ENCODE data around the gene INPP5A.
"Not testable (repeated sequence)": the region's sequence is repeated elsewhere in the genome, so short reads cannot be mapped to it uniquely, and the experiment has no call there.

Gene INPP5A

DNA sequence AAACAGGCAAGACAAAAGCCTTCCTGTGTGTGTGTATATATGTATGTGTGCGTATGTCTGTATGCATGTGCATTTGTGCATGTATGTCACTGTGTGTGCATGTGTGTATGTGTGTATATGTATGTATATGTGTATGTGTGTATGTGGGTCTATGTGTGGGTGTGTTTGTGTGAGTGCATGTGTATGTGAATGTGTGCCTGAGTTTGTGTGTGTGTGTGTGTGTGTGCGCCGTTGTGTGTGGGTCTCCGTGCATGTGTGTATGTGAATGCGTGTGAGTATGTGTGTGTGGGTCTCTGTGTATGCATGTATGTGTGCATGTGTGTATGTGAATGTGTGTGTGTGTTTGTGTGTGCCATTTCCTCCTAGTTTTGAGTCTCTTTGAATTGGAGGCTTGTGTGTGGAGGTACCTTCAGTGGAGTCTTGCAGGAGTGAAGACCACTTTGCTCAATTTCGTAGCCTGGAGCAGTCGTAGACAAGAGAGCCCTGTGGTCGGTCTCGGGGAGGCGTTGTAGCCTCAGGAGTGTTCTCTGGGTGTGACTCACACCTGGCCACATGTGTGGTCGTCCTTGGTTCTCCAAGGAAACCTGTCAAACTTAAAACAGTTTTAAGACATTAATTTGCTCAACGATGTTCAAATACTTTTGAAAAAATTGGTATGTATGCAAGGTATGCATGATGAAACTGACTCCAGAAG, 28.1 kb downstream of the INPP5A start:
- no peak for DNase-seq

DNA sequence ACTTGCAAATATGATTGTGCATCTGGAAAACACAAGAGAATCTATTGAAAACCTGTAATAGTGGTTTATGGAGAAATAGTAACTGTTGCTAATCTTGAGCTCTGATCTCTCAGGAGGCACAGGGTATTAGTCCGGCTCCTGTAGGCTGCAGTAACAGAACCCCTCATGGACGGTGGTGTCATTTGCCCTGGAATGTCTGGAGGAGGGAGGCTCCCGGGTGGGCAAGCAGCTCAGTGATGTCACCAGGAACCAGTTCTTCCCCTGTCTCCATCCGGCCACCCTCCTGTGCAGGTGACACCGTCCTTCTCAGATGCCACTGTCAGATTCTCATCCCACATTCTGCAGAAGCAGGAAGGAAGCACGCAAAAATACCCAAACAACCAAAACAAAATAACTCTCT, 29.3 kb downstream of the INPP5A start:
- no peak for DNase-seq

DNA sequence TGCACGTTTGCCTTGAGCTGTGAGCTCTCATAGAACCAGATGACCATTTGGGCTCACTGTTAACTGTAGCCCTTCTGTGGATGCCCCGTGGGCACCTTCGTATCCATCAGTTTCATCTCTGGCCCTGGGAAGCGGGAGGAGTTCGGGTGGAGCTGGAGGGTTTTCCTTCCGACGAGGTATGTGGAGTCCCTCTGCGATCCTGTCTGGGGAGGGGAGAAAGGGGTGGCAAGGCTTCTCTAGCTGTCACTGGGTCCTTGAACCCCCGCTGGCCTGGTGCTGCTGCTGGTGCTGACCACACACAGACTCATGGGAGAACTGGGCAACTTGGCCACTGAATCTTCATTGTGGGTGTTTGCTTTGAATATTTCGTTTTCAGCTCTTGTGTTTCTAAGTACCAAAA, 32.7 kb downstream of the INPP5A start:
- no peak for DNase-seq

DNA sequence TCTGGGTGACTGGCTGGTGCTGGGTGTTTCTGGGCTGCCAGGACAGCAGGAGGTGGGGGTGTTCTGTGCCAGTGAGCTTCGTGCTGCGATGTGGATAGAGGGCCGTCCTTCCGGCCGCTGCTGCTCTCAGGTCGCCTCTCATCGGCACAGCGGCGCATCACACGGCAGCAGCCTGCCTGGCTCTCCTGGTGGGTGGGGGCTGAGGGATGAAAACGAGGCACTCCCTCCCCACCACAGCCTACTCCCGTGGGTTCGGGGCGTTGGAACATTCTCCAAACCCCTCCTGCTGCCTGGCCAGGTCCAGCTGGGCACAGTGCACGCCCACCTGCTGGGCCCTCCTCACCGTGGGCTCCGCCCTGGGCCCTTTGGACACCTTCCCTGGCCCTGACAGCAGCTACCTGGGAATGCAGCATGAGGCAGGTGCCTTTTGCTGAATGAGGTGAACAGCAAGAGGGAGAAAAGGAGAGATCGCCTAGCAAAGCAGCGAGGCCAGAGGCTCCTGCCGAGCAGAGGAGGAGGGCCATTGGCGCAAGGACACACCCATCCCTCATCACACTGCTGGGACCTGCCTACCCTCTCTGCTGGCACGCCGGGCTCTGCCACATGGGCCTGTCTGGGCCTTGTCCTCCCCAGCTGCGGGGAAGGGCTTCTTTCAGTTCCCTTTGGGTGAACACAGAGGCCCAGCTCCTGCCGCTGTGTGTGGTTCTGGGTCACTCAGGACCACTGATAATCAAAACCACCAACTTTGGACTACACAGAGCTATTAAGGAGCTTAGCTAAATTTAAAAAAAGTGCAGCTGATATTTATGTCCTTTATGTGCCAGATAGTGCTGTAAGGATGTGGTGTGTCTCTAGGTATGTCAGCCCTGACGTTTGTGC, 33.4 kb downstream of the INPP5A start:
- DNase-seq: no peak

DNA sequence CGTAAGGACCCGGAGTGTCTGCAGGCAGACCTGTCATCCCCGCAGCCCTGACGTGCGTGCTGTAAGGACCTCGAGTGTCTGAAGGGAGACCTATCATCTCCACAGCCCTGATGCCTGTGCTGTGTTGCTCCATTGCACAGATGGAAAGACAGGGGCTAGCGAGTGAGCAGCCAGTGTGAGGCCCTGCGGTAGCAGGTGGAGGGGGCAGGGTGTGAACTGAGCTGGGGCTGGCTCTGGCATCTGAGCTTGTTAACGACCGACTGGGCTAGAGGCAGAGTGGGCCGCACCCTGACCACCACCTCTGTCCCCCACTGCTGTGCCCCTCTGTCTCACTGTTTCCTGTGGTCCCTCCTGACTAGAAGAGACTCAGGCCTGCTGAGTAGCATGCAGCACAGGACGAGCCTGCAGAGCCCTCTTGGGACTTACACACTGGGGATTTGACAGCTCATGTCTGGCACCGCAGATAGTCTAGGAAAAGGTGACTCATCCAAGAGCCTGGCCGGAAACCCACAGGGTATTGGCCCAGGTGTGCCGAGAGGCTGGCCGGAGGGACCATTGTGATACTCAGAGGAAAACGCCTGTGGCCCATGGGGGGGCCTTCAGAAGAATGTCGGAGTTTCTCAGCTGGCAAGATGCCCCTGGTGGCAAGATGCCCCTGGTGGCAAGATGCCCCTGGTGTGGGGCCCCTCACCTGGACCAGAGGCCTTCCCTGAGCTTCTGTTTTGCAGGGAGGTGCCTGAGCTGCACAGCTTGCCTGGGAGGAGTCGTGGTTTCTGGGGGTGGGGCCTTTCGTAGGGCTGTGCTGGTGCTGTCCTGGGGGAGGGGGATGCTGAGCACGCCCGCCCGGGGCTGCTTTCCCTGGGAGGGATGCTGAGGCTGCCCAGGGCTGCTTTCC, 34.3 kb downstream of the INPP5A start:
- DNase-seq: no peak

DNA sequence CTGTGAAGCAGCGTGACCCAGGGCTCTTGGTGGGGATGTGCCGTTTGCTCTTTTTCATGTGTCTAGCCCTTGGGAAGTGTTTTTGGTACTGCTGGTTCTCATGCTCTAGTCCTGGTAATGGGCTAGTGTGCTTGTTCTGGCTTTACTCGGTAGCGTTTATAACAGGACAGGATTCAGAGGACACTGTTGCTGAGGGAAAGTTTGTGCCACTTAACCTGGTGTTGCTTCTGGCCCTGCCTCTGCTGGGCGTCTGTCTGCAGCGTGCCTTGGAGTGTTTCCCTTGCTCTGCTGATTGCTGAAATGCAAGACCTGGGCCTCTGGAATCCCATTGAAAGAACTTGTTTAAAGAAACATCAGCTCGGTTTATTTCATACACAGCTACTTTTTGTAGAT, 35.0 kb downstream of the INPP5A start:
- DNase-seq: no peak

DNA sequence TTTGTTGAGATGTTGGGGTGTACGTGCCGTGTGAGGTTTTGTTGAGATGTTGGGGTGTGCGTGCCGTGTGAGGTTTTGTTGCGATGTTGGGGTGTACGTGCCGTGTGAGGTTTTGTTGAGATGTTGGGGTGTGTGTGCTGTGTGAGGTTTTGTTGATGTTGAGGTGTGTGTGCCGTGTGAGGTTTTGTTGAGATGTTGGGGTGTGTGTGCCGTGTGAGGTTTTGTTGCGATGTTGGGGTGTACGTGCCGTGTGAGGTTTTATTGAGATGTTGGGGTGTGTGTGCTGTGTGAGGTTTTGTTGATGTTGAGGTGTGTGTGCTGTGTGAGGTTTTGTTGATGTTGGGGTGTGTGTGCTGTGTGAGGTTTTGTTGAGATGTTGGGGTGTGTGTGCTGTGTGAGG, 35.4 kb downstream of the INPP5A start:
- not testable (repeated sequence) for DNase-seq

DNA sequence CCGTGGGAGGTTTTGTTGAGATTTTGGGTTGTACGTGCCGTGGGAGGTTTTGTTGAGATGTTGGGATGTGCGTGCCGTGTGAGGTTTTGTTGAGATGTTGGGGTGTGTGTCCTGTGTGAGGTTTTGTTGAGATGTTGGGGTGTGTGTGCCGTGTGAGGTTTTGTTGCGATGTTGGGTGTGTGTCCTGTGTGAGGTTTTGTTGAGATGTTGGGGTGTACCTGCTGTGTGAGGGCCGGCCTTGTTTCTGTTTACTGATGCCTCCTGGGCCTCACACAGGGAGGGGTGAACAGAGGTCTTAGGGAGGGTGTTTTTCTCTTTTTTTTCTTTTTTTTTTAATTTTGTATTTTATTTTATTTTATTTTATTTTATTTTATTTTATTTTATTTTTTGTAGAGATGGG, 36.7 kb downstream of the INPP5A start:
- no peak for DNase-seq

DNA sequence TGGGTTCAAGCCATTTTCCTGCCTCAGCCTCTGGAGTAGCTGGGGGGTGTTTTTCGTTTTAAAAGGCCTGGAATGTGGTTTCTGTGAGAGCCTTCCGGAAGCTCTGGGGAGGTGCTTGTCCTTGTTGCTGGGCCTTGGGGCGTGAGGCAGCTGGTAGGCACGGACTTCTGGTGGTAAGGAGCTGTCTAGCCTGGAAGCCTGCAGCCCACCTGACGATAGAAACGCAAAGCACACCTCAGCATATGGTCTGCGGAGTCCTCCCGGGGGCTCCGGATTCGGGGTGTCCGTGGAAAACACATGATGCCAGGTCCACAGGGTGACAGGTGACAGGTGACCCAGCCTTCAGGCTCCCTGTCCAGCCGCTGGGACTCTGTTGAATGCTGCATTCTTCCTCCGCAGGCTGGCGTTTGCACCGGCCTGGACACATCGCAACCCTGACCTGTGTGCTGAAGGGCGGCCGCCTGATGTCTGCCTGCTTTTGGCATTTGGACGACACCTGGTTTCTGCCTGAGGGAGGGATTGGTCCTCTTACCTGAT, 37.3 kb downstream of the INPP5A start:
- no peak for DNase-seq

DNA sequence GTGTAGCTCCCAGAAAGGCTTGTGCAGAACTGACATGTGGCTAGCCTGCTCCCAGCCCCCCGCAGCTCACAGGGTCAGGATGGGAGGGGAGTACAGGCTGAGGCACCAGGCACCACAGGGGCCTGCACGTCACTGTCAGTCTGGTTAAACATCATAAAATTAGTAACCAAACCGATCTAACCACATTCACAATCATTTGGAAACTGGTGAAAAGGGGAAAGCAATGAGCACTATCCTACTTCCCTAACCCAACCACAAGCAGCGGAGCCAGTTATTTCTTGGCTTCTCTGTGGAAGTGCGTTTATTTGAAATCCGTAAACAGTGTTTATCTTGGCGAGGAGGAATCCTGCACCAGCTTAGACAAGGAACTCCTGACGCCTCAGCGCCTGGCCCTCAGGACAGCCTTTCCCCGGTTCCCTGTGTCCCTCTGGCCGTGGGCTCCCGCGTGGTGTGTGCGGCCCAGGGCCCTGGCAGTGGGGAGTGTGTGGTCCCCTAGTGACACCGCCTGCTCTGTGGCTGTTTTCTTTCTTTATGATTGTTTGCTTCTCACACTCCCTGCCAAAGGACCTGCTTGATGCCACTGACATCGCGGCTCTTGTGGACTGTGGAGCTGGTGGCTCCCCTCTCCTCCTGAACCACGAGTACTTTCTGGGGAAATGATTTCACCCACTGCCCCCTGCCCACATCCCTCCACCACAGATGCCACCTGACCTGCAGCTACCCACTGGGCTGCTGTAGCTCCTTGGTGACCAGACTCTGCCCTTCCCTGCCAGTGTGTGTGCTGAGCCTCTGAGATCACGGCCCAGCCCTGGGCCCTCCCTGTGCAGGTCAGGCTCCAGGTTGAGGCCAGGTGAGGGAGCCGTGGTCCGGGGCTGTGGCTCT, 38.0 kb downstream of the INPP5A start:
- DNase-seq: no peak

DNA sequence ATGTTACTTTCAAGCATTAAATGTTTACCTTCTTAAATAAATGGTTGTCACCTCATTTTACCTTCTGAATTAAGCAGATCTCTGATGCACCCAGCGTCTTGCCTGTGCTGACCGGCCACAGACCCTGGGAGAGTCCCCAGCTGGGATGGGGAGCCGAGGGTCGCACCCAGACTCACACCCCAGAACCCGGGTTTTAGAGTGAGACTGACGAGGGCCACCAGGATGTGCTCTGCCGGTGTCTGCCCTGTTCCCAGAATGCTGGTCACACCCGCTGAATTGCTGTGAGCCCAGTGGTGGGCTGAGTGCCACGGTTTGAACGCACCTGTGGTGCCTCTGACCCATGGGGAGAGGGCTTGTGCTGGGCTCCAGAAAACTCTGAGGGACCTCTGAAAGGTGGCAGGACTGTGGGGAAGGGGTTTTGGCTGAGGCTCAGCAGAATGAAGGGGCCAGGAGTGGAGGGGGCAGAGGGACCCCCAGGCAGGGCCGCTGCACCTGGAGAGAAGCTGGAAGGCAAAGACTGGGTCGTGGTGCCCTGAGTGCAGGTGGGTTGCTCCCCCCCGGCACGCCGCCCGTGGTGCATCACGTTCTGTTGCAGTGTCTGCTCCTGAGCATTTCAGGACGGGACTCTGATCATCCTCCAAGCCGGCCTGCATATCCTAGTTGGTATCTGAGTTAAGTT, 39.2 kb downstream of the INPP5A start:
- DNase-seq: no peak

DNA sequence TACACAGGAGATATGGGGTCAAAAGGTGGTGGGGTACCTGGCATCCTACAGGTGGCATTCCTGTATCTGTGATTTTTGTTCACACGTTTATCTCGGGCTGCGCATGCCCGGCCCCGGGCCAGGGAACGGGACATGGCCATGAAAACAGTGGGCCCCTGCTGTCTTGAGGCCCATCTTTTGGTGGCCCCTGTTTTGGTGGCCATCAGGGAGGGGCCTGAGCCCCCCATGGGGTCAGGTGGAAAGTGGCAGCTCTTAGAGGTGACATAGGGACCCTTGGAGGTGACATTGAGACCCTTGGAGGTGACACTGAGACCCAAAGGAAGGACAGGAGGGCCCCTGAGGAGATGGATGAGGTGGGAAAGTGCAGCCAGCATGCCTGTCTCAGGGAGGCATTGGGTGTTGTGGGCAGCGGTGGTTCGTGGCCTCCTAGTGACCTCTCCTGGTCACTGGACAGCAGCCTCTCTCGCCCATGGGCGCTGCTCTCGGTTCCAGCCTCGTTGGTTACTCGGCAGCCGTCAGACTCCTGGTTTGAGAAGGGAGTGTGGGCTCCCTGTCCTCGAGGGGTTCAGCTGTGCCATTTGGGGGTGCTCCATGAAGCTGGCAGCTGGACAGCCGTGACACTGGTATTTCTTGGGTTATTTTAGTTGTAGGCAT, 39.9 kb downstream of the INPP5A start:
- DNase-seq: no peak

DNA sequence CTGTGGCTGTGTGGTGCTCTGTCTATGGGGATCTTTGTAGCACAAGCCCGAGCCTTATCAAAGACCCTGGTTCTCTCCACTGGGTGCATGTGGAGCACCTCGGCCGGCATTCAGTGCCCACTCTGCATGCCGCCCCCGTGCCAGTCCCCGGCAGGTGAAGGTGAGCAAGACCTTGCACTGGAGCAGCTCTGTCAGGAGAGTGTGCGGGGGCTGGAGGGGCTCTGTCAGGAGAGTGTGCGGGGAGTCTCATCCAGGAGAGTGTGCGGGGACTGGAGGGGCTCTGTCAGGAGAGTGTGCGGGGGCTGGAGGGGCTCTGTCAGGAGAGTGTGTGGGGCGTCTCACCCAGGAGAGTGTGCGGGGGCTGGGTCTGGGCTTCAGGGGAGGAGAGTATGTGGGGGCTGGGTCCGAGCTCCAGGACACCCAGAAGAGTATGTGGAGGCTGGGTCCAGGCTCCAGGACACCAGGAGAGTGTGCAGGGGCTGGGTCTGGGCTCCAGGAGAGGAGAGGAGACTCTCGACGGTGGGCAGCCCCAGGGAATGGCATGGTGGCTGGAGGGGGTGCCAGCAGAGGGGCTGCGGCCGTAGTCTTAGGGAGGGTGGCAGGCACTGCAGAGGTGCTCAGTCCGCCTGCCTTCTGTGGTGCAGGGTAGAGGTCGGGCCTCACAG, 40.8 kb downstream of the INPP5A start:
- DNase-seq: no peak

DNA sequence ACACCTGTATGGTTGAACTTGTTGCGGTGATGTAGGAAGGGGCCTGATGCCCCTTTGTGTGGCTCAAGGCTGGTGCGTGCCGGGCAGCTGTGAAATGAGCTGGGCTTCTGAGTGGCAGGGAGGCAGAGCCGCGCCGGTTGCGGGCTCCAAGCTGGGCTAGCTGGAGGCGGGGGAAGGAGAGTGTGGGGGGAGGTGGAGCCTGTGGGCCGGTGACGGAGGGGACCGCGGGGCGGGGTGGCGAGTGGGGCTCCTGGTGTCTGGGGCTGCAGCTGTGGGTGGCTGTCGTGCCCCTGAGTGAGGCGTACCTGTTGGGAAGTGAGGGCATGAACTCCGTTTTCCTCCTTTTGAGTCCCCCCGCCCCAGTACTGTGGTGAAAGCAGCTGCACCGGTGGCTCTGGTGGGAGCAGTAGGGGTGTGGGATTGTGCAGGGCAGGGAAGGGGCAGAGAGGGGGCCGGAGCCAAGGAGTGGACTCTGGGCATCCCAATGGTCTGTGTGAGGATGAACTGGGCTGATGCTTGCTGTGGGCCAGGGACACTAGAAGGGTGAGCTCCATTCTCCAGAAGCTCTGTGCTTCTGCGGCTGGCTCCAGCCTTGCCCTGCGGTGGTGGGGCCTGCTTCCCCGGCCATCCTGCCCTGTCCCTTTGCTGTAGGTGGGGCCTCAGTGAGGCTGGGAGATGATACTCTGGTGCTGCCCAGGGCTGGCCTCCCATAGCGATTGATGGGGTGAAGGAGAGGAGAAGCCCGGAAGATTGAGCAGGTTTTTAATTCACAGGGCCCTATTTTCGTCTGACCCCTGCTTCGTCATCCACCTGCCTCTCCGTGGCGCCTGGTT, 41.7 kb downstream of the INPP5A start:
- no peak for DNase-seq

DNA sequence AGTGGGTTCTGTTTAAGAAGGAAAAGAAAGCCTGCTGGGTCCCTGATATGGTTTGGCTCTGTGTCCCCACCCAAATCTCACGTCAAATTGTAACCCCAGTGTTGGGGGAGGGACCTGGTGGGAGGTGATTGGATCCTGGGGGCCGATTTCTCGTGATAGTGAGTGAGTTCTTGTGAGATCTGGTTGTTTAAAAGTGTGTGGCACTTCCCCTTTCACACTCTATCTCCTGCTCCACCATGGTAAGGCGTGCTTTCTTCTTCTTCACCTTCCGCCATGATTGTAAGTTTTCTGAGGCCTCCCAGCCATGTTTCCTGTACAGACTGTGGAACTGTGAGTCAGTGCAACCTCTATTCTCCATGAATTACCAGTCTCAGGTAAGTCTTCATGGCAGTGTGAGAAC, 42.6 kb downstream of the INPP5A start:
- no peak for DNase-seq

DNA sequence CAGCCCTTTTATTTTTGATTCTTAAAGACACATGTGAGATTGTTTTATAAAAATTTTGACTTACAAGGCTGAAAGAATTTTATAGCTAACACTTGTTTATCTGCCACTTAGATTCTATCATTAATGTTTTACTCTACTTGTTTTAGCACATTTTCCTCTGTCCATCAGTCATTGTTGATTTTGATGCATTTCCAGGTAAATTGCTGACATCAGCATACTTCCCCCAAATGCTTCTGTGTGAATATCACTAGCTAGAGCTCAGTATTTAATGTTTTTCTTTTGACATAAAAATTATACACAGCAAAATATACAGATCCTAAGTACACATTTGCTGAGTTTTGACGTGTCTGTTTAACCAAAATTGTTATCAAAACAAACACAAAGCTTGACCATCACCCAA, 43.0 kb downstream of the INPP5A start:
- DNase-seq: no peak

DNA sequence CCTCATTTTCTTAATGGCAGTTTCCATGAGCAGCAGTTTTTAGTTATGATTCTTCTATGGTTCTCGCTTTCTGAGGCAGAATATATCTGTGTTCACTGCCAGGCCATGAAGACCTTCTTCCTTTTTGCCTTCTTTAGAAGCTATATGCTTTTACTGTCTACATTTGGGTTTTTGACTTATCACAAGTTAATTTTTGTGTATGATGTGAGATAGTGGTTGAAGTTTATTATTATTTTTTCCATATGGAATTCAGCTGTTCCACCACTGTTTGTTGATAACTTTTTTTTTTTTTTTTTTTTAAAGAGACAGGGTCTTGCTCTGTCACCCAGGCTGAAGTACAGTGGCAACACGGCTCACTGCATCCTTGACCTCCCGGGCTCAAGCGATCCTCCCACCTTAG, 44.5 kb downstream of the INPP5A start:
- no peak for DNase-seq

DNA sequence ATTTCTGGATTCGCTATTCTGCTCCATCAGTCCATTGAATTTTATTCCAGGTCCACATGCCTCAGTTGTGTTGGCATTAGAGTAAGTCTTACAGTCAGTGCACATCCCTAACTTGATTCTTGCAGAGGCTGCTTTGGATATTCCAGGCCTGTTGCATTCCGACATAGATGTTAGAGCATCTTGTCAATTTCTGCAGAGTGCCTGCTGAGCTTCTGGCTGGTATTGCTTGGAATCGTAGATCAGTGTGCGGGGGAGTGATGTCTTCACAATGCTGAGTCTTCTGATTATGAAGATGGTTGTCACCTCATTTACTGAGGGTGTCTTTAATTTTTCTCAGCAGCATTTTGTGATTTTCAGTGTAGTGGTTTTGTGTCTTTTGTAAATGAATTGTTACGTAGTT, 45.2 kb downstream of the INPP5A start:
- DNase-seq: no peak

DNA sequence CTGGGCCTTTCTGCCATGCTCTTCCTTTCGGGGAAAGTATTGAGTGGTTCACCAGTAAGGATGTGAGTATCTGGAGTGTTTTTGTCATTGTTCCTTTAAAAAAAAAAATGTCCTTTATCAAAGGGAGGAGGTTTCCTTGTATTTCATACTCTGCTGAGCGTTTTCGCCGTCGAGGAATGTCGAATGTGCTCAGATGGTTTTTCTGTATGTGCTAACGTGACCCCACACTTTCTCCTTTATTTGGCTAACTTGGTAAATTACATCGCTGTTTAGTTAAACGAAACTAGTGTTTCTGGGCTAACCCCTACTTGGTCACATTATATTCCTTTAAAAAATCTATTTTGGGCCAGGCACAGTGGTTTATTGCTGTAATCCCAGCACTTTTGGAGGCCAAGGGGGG, 45.9 kb downstream of the INPP5A start:
- DNase-seq: no peak
